HL-60 (cell line): ENCODE measurements around the gene EXOSC9.

Source experiments
- CTCF ChIP-seq: IDR thresholded peaks from one replicate; pipeline ENCODE4 v1.5.1; 2011; ENCODE audit warnings: low read length, control low read depth, inconsistent platforms; ENCODE audit not compliant: insufficient read depth
- GABPA ChIP-seq: IDR thresholded peaks from 2 replicates; pipeline ENCODE4 v1.6.1; 2012; ENCODE audit warnings: low read depth
- POLR2AphosphoS5 ChIP-seq: IDR thresholded peaks from 2 replicates; pipeline ENCODE4 v1.6.1; 2012; ENCODE audit warnings: low read depth
- REST ChIP-seq: IDR thresholded peaks from 2 replicates; pipeline ENCODE4 v1.6.1; 2012; ENCODE audit warnings: low read depth; ENCODE audit not compliant: insufficient replicate concordance

- no peak for TF ChIP-seq CTCF
- TF ChIP-seq POLR2AphosphoS5 = no peak
- no peak for TF ChIP-seq REST
- no peak for TF ChIP-seq GABPA
These were observed 23.0 kb downstream of the EXOSC9 start for GRCh38 chr4:121824171-121824527.
